HPDE6-E6E7 (cell line): ENCODE data around the gene NRK.
"Not testable (repeated sequence)": the region's sequence is repeated elsewhere in the genome, so short reads cannot be mapped to it uniquely, and the experiment has no call there.

Experiments used
- DNase-seq: peaks from one replicate; pipeline ENCODE4 v3.0.0; 2011; ENCODE audit warnings: missing footprints; ENCODE audit errors: extremely low spot score

The NRK gene, protein sequence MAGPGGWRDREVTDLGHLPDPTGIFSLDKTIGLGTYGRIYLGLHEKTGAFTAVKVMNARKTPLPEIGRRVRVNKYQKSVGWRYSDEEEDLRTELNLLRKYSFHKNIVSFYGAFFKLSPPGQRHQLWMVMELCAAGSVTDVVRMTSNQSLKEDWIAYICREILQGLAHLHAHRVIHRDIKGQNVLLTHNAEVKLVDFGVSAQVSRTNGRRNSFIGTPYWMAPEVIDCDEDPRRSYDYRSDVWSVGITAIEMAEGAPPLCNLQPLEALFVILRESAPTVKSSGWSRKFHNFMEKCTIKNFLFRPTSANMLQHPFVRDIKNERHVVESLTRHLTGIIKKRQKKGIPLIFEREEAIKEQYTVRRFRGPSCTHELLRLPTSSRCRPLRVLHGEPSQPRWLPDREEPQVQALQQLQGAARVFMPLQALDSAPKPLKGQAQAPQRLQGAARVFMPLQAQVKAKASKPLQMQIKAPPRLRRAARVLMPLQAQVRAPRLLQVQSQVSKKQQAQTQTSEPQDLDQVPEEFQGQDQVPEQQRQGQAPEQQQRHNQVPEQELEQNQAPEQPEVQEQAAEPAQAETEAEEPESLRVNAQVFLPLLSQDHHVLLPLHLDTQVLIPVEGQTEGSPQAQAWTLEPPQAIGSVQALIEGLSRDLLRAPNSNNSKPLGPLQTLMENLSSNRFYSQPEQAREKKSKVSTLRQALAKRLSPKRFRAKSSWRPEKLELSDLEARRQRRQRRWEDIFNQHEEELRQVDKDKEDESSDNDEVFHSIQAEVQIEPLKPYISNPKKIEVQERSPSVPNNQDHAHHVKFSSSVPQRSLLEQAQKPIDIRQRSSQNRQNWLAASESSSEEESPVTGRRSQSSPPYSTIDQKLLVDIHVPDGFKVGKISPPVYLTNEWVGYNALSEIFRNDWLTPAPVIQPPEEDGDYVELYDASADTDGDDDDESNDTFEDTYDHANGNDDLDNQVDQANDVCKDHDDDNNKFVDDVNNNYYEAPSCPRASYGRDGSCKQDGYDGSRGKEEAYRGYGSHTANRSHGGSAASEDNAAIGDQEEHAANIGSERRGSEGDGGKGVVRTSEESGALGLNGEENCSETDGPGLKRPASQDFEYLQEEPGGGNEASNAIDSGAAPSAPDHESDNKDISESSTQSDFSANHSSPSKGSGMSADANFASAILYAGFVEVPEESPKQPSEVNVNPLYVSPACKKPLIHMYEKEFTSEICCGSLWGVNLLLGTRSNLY (N-terminal part only)

DNA sequence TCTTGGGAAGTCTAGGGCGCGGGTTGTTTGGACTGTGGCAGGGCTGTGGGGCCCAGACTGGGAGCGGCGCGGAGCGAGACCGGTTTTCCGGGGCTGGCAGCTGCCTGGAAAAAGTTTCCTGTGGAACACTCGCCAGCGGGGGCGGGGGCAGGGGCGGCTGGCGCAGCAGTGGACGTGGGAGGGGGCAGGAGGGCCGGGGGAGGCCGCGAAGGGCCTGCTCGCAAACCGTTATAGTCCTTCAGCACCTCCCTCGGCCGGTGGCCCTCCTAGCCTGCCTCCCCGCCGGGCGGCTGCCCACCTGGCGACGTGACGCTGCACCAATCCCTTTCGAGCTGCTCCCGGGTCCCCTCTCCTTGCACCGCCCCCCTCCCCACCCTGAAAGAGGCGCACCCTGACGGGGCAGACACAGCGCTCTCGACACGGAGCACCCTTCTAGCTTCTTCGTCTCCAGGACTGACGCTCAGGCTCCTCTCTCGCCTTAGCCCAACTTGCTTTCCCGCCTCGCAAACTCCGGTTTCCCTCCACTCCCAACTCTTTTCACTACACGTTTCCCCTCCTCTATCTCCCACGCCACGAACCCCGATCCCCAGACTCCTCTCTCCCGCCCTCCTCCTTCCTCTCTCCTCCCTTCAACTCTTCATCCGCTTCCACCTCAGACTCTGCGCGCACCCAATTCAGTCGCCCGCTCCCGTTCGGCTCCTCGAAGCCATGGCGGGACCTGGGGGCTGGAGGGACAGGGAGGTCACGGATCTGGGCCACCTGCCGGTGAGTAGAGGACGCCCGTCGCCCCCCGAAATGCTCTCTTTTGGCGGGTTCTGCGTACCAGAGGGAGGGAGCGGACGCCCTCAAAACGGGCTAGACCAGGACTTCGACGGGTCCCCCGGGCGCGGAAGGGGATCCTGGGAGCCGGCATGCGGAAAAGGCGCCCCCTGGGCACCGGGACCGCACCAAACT, at the start of gene NRK:
TSS of gene NRK (plus strand) at position 402 of the 954 bp plus-strand sequence. CDS start at position 709, 307 bp downstream.
- no peak for DNase-seq

GRCh38 chrX:105773801-105774200, 48.5 kb upstream of the NRK start:
- no peak for DNase-seq

DNA sequence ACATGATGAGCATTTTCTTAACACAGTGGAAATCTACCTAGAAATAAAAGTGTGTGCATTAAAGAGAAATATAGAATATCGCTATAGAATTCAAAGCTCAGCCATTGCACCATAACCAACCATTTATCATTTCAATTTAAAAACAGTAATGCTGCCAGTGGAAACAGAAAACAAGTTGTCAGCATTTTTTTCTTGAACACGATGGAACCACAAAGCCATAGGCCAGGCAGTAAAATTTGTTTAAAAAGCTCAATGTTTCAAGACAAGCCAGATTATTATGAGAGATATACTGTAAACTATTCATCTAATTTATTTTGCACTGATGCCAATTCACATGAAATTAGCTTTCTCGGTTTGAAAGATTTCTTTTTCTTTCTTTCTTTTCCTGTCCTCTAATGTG, 46.7 kb upstream of the NRK start:
- no peak for DNase-seq

- no peak for DNase-seq
These were observed 40.5 kb upstream of the NRK start for GRCh38 chrX:105781804-105782203.

- not testable (repeated sequence) for DNase-seq
These were observed 25.5 kb upstream of the NRK start for GRCh38 chrX:105796877-105797276.

GRCh38 chrX:105803891-105804290, 18.4 kb upstream of the NRK start:
- no peak for DNase-seq

- DNase-seq, result not testable (repeated sequence)
These were observed 16.7 kb upstream of the NRK start for GRCh38 chrX:105805655-105806054.

DNA sequence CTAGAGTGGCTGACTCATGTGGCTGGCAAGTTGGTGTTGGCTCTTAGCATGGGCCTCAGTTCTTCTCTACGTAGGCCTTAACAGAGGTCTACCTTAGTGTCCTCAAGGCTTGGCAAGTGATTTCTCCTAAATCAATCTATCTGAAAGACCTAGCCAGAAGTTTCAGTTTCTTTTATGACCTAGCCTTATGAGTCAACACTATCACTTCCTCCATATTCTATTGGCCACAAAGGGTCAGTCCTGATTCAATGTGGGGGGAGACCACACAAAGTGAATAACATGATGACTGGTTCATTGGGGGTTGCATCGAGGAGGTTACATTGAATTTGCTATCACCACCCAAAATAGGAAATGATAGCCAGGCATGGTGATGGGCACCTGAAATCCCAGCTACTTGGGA, 5.8 kb upstream of the NRK start:
- DNase-seq, result no peak

- DNase-seq, result no peak
These were observed 2.1 kb upstream of the NRK start for GRCh38 chrX:105820247-105820646.

GRCh38 chrX:105821471-105822121, 743 bp upstream of the NRK start:
- no peak for DNase-seq

GRCh38 chrX:105823092-105823455, 735 bp downstream of the NRK start:
- no peak for DNase-seq

GRCh38 chrX:105829011-105829410, 6.7 kb downstream of the NRK start:
- no peak for DNase-seq

DNA sequence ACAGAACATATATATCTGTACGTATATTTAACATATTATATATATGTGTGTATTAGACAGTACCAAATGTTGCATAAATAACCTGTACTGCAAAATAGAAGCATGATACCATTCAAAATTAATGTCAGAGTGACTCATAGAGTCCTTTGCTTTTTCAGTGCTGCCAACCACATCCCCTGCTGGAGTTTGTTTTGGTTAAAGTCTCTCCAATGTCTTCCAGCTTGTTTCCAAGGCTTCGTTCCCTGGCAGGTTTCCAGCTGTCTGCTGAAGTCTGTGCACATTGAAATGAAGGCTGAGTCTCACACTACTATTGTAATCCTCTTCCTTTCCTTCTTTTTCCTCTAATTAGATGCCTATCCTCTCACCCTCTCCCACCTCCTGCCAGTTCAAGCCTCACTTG, 14.9 kb downstream of the NRK start:
- no peak for DNase-seq

GRCh38 chrX:105845631-105846030, 23.3 kb downstream of the NRK start:
- no peak for DNase-seq

GRCh38 chrX:105850100-105850499, 27.8 kb downstream of the NRK start:
- not testable (repeated sequence) for DNase-seq

DNA sequence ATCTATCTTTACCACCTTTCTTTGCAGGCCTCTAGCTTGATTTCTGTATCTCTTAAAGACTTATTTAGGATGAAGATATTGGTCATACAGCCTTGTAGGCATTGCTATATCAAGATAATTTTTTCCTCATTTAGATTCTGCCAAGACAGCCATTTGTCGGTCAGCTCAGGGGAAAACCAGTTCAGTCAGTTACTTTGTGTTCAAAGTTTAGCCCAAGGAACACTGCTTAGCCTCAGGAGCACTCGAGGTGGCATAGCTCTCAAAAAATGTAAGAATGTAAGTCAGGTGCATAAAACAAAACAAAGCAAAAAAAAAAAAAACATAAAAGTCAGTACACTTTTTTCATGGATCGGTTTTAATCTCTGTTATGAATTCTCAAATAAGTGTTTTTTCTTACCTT, 43.4 kb downstream of the NRK start:
- no peak for DNase-seq

DNA sequence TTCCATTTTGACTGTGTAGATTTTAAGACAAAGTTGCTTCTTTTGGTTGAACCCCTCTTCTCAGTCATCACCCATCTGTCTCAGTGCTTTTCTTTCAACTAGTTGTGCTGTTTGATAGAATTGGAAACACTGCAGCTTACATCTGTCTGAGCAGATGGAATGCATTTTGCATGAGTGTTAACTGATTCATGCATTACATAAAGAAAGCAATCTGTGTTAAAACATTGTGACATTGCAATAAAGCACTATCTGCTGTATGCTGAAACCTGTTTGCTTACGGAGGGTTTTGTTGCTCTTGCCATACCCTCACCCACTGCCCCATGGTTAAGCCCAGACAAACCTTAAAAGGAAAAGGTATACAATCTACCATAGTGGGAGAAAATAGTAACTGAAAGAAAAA, 47.4 kb downstream of the NRK start:
- DNase-seq, result no peak

GRCh38 chrX:105870445-105870844, 48.1 kb downstream of the NRK start:
- no peak for DNase-seq

GRCh38 chrX:105872941-105873340, 50.6 kb downstream of the NRK start:
- DNase-seq, result no peak

DNA sequence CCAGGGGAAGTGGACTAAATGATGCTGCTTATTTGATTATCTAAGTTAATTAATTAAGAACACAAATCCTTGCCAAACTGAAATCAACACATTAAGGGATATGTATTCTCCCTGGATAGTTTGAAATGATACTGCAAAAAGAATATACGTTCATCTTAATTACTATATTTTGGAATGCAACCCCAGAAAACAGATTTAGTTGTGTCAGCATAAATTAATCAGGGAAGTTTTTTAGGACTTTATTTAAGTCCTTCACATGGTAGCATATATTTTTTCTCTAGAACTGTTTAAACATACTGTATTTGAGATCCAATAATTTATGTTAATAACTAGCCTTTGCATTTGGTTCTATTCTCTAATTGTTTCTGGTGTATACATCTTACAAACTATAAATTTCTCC, 52.5 kb downstream of the NRK start:
- no peak for DNase-seq
